GM21825 (cell line): ENCODE results near the gene METTL25.
A peak's percentile ranks its signal among the peaks of the same experiment; 100 is the strongest.

ENCODE experiments used
- ATAC-seq: cut with Tn5 transposase; IDR thresholded peaks from one replicate; pipeline ENCODE4 v1.9.1; 2021; ENCODE audit warnings: mild to moderate bottlenecking, moderate library complexity; ENCODE audit not compliant: unreplicated experiment

METTL25 gene

DNA sequence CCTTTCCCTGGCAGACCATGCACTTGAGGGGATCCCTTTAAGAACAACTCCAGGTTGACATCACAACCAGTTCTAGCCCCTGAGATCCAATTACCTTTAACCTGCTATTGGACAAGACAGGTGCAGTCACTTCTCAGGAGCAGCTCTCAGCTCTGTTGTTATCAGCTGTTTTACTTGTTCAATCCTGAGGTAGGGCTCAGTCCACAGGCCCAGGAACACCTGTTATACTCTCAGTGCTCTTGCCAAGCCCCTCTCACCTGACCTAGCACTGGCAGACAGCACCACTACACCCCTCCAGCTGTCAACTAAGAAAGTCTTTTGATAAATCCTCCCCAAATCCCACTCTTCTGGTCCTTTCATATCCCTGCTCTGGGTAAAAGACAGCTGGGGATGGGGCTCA, 164.4 kb downstream of the METTL25 start:
- no peak for ATAC-seq

DNA sequence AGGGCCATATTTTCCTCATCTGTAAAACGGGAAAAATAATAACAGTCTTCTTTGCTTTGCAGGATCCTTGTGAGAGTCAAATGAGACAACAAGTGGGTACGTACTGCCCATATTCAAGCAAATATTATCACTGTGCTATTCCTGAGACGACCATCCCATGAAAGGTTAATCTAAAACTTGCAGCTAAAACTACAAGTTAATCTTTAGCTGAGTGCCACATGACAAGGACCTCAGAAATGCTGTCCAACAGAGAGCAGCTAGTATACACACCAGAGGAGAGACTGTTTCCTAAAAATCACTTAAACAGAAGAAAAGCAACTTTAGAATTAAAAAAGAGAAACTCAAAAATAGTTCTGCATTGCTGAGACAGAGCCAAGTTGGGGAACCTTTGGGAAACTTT, 165.7 kb downstream of the METTL25 start:
- ATAC-seq: peak; percentile 74

DNA sequence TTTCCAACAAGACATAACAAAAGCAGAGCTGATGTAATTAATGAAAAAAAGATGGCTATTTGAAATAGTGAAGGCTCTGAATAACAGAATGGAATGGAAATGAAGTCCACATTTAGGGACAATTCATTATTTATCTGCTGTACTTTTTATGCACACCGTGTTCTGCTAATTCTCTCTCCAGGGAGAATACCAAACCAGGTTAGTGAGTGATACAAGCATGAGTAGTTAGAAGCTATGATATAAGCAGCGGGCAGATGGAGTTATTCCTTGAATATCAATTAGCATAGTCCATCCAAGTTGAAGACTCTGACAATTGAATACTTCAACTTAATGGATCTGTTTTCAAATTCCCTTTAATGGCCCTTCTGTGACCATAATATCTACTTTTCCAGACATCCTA, 166.3 kb downstream of the METTL25 start:
- ATAC-seq: no peak

DNA sequence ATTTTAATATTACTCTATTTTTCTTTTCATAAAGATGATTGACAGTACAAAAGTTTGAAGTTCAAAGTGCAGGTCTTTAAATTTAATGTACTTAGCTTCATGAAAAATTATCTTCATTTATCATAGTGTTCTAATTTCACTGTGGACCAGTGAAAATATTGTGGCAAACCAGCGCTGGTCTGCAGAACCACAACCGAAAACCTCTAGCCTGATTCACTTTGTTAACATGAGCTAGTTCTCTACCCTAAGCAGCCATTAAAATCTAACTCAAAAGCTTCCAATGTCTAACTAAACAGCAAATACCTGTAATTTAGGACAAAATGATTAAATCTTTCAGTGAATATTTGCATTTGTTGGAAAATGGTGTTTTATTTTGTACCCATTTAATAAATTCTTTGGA, 167.3 kb downstream of the METTL25 start:
- no peak for ATAC-seq

DNA sequence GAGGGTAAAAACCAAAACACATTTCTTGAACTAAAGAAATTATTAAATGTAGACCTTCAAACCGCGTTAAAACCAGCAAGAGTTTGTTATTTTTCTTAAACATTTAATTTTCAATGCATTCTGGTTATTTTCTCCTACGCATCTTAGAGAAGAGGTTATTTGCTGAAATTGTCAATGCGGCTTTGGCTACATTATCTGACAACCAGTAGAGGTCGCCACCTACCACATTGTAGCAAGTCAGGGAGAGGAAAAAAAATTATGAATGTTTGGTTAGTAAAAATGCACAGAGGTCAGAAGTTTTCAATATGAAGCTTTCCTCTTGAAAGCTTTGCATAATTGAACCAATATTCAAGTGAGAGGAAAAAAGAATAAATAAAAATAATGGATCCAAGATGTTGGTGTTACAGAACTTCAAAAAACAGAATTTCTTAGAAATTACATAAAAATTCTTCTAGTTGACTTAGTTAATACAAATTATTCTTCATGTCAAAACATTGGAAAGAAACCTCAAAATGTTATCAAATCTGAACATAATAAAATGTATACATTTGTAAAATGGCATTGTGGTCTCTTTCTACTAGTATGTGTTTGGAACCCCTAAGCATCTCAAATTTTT, 168.9 kb downstream of the METTL25 start:
- peak; percentile 61 for ATAC-seq
